IPS-NIHi7 (cell line): ENCODE data around the gene WDR77.

ENCODE experiments used
- DNase-seq: peaks from one replicate; pipeline ENCODE4 v3.0.0; 2012; ENCODE audit warnings: mixed read lengths; ENCODE audit errors: extremely low spot score

WDR77 gene

GRCh38 chr1:111439461-111440351 lies 9.3 kb downstream of the WDR77 start:
- no peak for DNase-seq

- DNase-seq = no peak
These were observed 12.3 kb downstream of the WDR77 start for GRCh38 chr1:111436726-111437125.

GRCh38 chr1:111424281-111424680 lies 24.8 kb downstream of the WDR77 start:
- DNase-seq = no peak

- no peak for DNase-seq
These were observed 26.3 kb downstream of the WDR77 start for GRCh38 chr1:111422546-111423391.

- DNase-seq = no peak
These were observed 28.7 kb downstream of the WDR77 start for GRCh38 chr1:111420377-111420776.

GRCh38 chr1:111419037-111419436 lies 30.0 kb downstream of the WDR77 start:
- DNase-seq = no peak

GRCh38 chr1:111417755-111418154 lies 31.3 kb downstream of the WDR77 start:
- peak; percentile 33 for DNase-seq

GRCh38 chr1:111415461-111415860 lies 33.6 kb downstream of the WDR77 start:
- DNase-seq = no peak

- no peak for DNase-seq
These were observed 34.3 kb downstream of the WDR77 start for GRCh38 chr1:111414756-111415155.

- no peak for DNase-seq
These were observed 36.2 kb downstream of the WDR77 start for GRCh38 chr1:111412839-111413238.

GRCh38 chr1:111407301-111407700 lies 41.8 kb downstream of the WDR77 start:
- no peak for DNase-seq

- DNase-seq = no peak
These were observed 42.7 kb downstream of the WDR77 start for GRCh38 chr1:111406321-111406768.

- no peak for DNase-seq
These were observed 44.5 kb downstream of the WDR77 start for GRCh38 chr1:111404588-111404987.

GRCh38 chr1:111402083-111402482 lies 47.0 kb downstream of the WDR77 start:
- DNase-seq = no peak

- DNase-seq = peak; percentile 64
These were observed 49.1 kb downstream of the WDR77 start for GRCh38 chr1:111399792-111400610.

- no peak for DNase-seq
These were observed 56.6 kb downstream of the WDR77 start for GRCh38 chr1:111392460-111392945.

- no peak for DNase-seq
These were observed 57.0 kb downstream of the WDR77 start for GRCh38 chr1:111392042-111392441.
